ENCODE results near the gene FHL5.

The FHL5 gene

DNA sequence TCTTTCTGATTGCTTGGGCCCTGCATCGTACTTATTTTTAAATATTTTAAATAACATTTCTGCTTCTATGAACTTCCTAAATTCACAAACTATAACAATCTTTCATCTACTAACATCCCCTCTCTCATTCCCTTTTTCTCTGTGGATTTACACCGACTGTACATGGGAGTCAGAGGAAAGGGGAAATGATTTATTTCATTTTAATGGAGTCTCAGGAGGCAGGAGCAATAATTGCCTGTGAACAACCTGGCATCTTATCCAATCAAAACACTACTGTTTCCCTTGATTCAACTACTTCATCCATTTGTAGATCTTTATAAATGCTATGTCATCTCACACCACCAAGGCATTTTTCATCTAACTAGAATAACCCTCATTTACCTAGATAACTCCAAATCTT lies 89.6 kb downstream of the FHL5 start:
- Histone ChIP-seq H3K4me3 (ENCODE audit: low read length) (no peak overlapping the region), H2BK5ac (ENCODE audit: low read length) (no peak overlapping the region), H2BK120ac (ENCODE audit: low read depth, low read length) (no peak overlapping the region), H3K4ac (ENCODE audit: low read depth, low read length) (no peak overlapping the region), H4K8ac (ENCODE audit: low read depth, low read length) (no peak overlapping the region), H3K79me1 (ENCODE audit: low read length) (no peaks in the 10 kb centered on the region), H3K27me3 (ENCODE audit: insufficient read depth, low read length, poor library complexity) (no peaks in the 10 kb centered on the region), H2AK5ac (ENCODE audit: low read length) (no peak overlapping the region), H3K23ac (ENCODE audit: low read length) (no peak overlapping the region), H3K27ac (ENCODE audit: low read depth, low read length) (no peak overlapping the region), H2BK15ac (replicated peaks; ENCODE audit: low read depth) (no peak overlapping the region), H3K56ac (ENCODE audit: low read length) (no peak overlapping the region), H3K9ac (ENCODE audit: low read length) (no peak overlapping the region), H3K4me1 (ENCODE audit: control insufficient read depth, low read depth, low read length) (no peaks in the 10 kb centered on the region), H3K4me2 (ENCODE audit: low read length) (no peak overlapping the region), H3K36me3 (ENCODE audit: control insufficient read depth, insufficient read depth, low read length) (no peaks in the 10 kb centered on the region), H3K18ac (ENCODE audit: low read length) (no peak overlapping the region), H3K79me2 (ENCODE audit: control insufficient read depth, insufficient read depth, low read length) (no peaks in the 10 kb centered on the region), H4K5ac (ENCODE audit: low read length) (no peak overlapping the region)
- no peak for DNase-seq
- 100% methylated on average over 1 of the region's 2 CpGs for WGBS (ENCODE audit: extremely low coverage, insufficient coverage, low lambda C conversion rate)

DNA sequence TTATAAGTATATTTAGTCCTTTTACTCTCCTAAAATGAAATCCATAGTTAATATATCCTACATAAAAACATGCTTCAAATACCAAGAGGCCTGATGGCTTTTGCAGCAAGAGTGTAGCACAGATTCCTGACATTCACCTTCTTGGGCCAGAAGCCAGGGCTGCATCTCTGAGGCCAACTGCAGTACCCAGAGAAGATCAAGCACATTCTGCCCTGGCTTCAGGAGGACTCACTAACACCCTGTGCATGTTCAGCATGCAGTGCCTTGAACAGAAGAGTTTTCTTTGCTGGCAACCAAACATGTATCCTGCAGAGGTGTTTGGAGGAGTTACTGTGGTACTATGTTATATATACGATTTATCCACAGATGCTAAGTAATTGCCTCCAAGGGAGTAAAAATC lies 90.3 kb downstream of the FHL5 start:
- Histone ChIP-seq H3K27ac (ENCODE audit: low read depth, low read length) (no peak overlapping the region), H3K56ac (ENCODE audit: low read length) (no peak overlapping the region), H3K4ac (ENCODE audit: low read depth, low read length) (no peak overlapping the region), H3K79me2 (ENCODE audit: control insufficient read depth, insufficient read depth, low read length) (no peaks in the 10 kb centered on the region), H2BK120ac (ENCODE audit: low read depth, low read length) (no peak overlapping the region), H3K4me3 (ENCODE audit: low read length) (no peak overlapping the region), H3K79me1 (ENCODE audit: low read length) (no peaks in the 10 kb centered on the region), H4K8ac (ENCODE audit: low read depth, low read length) (no peak overlapping the region), H3K23ac (ENCODE audit: low read length) (no peak overlapping the region), H3K9ac (ENCODE audit: low read length) (no peak overlapping the region), H2AK5ac (ENCODE audit: low read length) (no peak overlapping the region), H2BK5ac (ENCODE audit: low read length) (no peak overlapping the region), H3K4me2 (ENCODE audit: low read length) (no peak overlapping the region), H3K4me1 (ENCODE audit: control insufficient read depth, low read depth, low read length) (no peaks in the 10 kb centered on the region), H2BK15ac (replicated peaks; ENCODE audit: low read depth) (no peak overlapping the region), H3K27me3 (ENCODE audit: insufficient read depth, low read length, poor library complexity) (no peaks in the 10 kb centered on the region), H3K36me3 (ENCODE audit: control insufficient read depth, insufficient read depth, low read length) (no peaks in the 10 kb centered on the region), H3K18ac (ENCODE audit: low read length) (no peak overlapping the region), H4K5ac (ENCODE audit: low read length) (no peak overlapping the region)
- WGBS (ENCODE audit: extremely low coverage, insufficient coverage, low lambda C conversion rate), result no CpG with 5 or more reads among the region's 1 CpG
- DNase-seq, result no peak

DNA sequence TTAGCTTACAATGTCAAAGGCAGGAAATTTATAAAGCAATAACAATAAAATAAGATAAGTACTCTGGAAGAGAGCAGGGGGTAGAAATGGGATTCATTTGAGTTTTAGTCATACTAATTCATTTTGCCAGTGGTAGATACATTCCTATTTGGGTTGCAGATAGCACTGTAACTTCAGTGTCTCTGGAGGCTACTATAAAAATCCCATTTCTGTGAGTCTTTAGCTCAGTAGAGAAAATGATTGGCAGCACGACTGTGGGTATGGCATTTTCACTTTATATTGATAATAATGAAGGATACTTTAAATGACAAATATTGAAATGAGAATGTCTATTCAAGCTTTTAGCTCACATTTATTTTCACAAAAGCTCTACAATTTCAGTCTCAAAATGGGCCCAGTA lies 93.6 kb downstream of the FHL5 start:
- H3K9ac ChIP-seq (ENCODE audit: low read length), result no peak overlapping the region

DNA sequence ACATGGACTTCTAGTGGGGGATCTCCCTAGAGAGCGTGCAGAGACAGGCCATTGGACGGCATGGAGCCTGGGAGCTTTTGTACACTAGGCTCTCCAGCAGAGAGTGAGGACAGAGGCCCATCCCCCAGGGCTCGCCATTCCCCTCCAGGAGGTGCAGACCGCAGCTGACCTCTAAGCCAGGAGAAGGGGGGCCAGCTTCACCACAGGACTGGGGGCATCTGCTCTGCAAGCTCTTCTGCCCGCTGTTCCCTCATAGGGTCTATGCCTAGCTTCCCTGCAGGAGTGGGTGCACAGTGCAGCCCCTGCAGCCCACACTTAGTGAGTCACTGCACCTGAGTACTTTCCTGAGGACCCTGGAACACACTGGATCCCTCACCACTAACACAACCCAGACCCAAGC lies 94.4 kb downstream of the FHL5 start:
- Histone ChIP-seq H3K4me1 (ENCODE audit: control insufficient read depth, low read depth, low read length) (no peaks in the 10 kb centered on the region), H3K4me3 (ENCODE audit: low read length) (no peak overlapping the region), H3K79me2 (ENCODE audit: control insufficient read depth, insufficient read depth, low read length) (no peaks in the 10 kb centered on the region), H3K4ac (ENCODE audit: low read depth, low read length) (no peak overlapping the region), H2AK5ac (ENCODE audit: low read length) (no peak overlapping the region), H3K4me2 (ENCODE audit: low read length) (no peak overlapping the region), H2BK15ac (replicated peaks; ENCODE audit: low read depth) (no peak overlapping the region), H2BK5ac (ENCODE audit: low read length) (no peak overlapping the region), H2BK120ac (ENCODE audit: low read depth, low read length) (no peak overlapping the region), H3K18ac (ENCODE audit: low read length) (no peak overlapping the region), H3K23ac (ENCODE audit: low read length) (no peak overlapping the region), H4K5ac (ENCODE audit: low read length) (no peak overlapping the region), H3K27me3 (ENCODE audit: insufficient read depth, low read length, poor library complexity) (no peaks in the 10 kb centered on the region), H3K79me1 (ENCODE audit: low read length) (no peaks in the 10 kb centered on the region), H3K9ac (ENCODE audit: low read length) (no peak overlapping the region), H3K36me3 (ENCODE audit: control insufficient read depth, insufficient read depth, low read length) (no peaks in the 10 kb centered on the region), H4K8ac (ENCODE audit: low read depth, low read length) (no peak overlapping the region), H3K27ac (ENCODE audit: low read depth, low read length) (no peak overlapping the region), H3K56ac (ENCODE audit: low read length) (no peak overlapping the region)
- no CpG with 5 or more reads among the region's 5 CpGs for WGBS (ENCODE audit: extremely low coverage, insufficient coverage, low lambda C conversion rate)
- DNase-seq, result no peak

More for the DNA sequence above, 93.6 kb downstream of the FHL5 start:
- Histone ChIP-seq H3K56ac (ENCODE audit: low read length) (no peak overlapping the region), H3K23ac (ENCODE audit: low read length) (no peak overlapping the region), H3K79me2 (ENCODE audit: control insufficient read depth, insufficient read depth, low read length) (no peaks in the 10 kb centered on the region), H3K4ac (ENCODE audit: low read depth, low read length) (no peak overlapping the region), H3K4me1 (ENCODE audit: control insufficient read depth, low read depth, low read length) (no peaks in the 10 kb centered on the region), H3K4me3 (ENCODE audit: low read length) (no peak overlapping the region), H4K8ac (ENCODE audit: low read depth, low read length) (no peak overlapping the region), H2BK5ac (ENCODE audit: low read length) (no peak overlapping the region), H2BK15ac (replicated peaks; ENCODE audit: low read depth) (no peak overlapping the region), H3K79me1 (ENCODE audit: low read length) (no peaks in the 10 kb centered on the region), H3K27me3 (ENCODE audit: insufficient read depth, low read length, poor library complexity) (no peaks in the 10 kb centered on the region), H2BK120ac (ENCODE audit: low read depth, low read length) (no peak overlapping the region), H2AK5ac (ENCODE audit: low read length) (no peak overlapping the region), H3K18ac (ENCODE audit: low read length) (no peak overlapping the region), H4K5ac (ENCODE audit: low read length) (no peak overlapping the region), H3K4me2 (ENCODE audit: low read length) (no peak overlapping the region), H3K36me3 (ENCODE audit: control insufficient read depth, insufficient read depth, low read length) (no peaks in the 10 kb centered on the region), H3K27ac (ENCODE audit: low read depth, low read length) (no peak overlapping the region)
- WGBS (ENCODE audit: extremely low coverage, insufficient coverage, low lambda C conversion rate), result no CpG with 5 or more reads among the region's 1 CpG
- DNase-seq, result no peak

DNA sequence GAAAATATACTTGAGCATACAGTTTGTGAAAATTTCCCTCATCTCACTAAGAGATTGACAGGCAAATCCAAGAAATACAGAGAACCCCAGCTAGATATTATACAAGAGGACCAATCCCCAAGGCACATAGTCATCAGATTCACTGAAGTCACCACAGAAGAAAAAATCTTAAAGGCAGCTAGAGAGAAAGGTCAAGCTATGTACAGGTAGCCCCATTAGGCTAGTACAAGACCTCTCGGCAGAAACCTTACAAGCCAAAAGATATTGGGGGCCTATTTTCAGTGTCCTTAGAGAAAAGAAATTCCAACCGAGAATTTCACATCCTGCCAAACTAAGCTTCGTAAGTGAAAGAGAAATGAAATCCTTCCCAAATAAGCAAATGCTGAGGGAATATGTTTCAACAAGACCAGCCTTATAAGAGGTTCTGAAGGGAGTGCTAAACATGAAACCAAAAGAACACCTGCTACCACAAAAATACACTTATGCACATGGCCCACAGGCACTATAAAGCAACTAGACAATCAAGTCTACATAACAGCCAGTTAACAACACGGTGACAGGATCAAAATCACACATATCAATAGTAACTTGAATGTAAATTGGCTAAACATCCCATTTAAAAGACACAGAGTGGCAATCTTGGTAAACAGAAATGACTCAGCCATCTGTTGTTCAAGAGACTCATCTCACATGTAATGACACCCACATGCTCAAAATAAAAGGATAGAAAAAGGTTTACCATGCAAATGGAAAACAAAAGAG lies 96.3 kb downstream of the FHL5 start:
- no peaks in the 10 kb centered on the region for H3K27me3 ChIP-seq (ENCODE audit: insufficient read depth, low read length, poor library complexity)
- no peak overlapping the region for H4K5ac ChIP-seq (ENCODE audit: low read length)
- no peak overlapping the region for H4K8ac ChIP-seq (ENCODE audit: low read depth, low read length)
- no peak overlapping the region for H3K4me3 ChIP-seq (ENCODE audit: low read length)
- no peak overlapping the region for H3K4ac ChIP-seq (ENCODE audit: low read depth, low read length)
- H3K9ac ChIP-seq (ENCODE audit: low read length), result no peak overlapping the region
- H3K4me1 ChIP-seq (ENCODE audit: control insufficient read depth, low read depth, low read length), result no peaks in the 10 kb centered on the region
- H3K18ac ChIP-seq (ENCODE audit: low read length), result no peak overlapping the region
- H2BK15ac ChIP-seq (replicated peaks; ENCODE audit: low read depth), result no peak overlapping the region
- H3K79me2 ChIP-seq (ENCODE audit: control insufficient read depth, insufficient read depth, low read length), result no peaks in the 10 kb centered on the region
- no peak overlapping the region for H2AK5ac ChIP-seq (ENCODE audit: low read length)
- H3K56ac ChIP-seq (ENCODE audit: low read length), result no peak overlapping the region
- WGBS (ENCODE audit: extremely low coverage, insufficient coverage, low lambda C conversion rate), result no CpG with 5 or more reads among the region's 4 CpGs
- H3K36me3 ChIP-seq (ENCODE audit: control insufficient read depth, insufficient read depth, low read length), result no peaks in the 10 kb centered on the region
- no peak overlapping the region for H3K27ac ChIP-seq (ENCODE audit: low read depth, low read length)
- no peaks in the 10 kb centered on the region for H3K79me1 ChIP-seq (ENCODE audit: low read length)
- no peak overlapping the region for H3K23ac ChIP-seq (ENCODE audit: low read length)
- DNase-seq, result no peak
- H2BK120ac ChIP-seq (ENCODE audit: low read depth, low read length), result no peak overlapping the region
- no peak overlapping the region for H2BK5ac ChIP-seq (ENCODE audit: low read length)
- H3K4me2 ChIP-seq (ENCODE audit: low read length), result no peak overlapping the region

All from mesendoderm (in vitro differentiated cells).